ENCODE data around the gene RARA.

Gene RARA

DNA sequence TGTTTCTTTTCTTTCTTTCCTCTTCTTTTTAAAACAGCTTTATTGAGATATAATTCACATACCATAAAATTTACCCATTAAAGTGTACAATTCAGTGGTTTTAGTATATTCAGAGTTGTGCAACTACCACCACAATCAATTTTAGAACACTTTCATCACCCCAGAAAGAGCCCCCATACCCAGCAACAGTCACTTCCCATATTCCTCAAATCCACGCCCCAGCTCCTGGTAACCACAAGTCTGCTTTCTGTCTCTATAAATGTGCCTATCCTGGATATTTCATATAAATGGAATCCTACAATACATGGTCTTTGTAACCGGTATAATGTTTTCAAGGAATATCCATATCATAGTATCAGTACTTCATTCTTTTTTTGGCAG lies 19.4 kb downstream of the RARA start:
- Histone ChIP-seq H3K4me3 (ENCODE audit: low read depth in 1 of 2, low read length in 2 of 2) (no peak overlapping the region), H3K4me2 (ENCODE audit: insufficient read depth, low read length) (no peak overlapping the region), H3K79me2 (ENCODE audit: insufficient read depth, low read length) (peaks cover 15% of the 10 kb centered on the region), H3K4me1 (ENCODE audit: insufficient read depth, low read length) (peaks cover 30% of the 10 kb centered on the region), H3K9ac (ENCODE audit: low read depth, low read length) (no peak overlapping the region), H3K27ac (ENCODE audit: low read length) (no peak overlapping the region), H3K9me3 (ENCODE audit: insufficient read depth, low read length, severe bottlenecking) (no peaks in the 10 kb centered on the region), H2AFZ (ENCODE audit: low read depth, low read length) (no peak overlapping the region), H3K36me3 (ENCODE audit: insufficient read depth, low read length) (peaks cover 8% of the 10 kb centered on the region; the same call in 1 of the 2 replicates), H4K20me1 (ENCODE audit: insufficient read depth, low read length) (peaks cover 34% of the 10 kb centered on the region), H3K27me3 (ENCODE audit: insufficient read depth, low read length, poor library complexity) (no peaks in the 10 kb centered on the region)
- TF ChIP-seq, protein P1, sequence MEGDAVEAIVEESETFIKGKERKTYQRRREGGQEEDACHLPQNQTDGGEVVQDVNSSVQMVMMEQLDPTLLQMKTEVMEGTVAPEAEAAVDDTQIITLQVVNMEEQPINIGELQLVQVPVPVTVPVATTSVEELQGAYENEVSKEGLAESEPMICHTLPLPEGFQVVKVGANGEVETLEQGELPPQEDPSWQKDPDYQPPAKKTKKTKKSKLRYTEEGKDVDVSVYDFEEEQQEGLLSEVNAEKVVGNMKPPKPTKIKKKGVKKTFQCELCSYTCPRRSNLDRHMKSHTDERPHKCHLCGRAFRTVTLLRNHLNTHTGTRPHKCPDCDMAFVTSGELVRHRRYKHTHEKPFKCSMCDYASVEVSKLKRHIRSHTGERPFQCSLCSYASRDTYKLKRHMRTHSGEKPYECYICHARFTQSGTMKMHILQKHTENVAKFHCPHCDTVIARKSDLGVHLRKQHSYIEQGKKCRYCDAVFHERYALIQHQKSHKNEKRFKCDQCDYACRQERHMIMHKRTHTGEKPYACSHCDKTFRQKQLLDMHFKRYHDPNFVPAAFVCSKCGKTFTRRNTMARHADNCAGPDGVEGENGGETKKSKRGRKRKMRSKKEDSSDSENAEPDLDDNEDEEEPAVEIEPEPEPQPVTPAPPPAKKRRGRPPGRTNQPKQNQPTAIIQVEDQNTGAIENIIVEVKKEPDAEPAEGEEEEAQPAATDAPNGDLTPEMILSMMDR (IDR thresholded peaks at IDR 0.05; ENCODE audit: borderline replicate concordance, extremely low read depth, low read length, poor library complexity, severe bottlenecking), result no peak
- TF ChIP-seq EZH2 (IDR thresholded peaks at IDR 0.05; ENCODE audit: borderline replicate concordance, low read depth, low read length, severe bottlenecking), result no peak
- DNase-seq (no peak), ATAC-seq (ENCODE audit: insufficient read depth, low read depth) (no peak)

DNA sequence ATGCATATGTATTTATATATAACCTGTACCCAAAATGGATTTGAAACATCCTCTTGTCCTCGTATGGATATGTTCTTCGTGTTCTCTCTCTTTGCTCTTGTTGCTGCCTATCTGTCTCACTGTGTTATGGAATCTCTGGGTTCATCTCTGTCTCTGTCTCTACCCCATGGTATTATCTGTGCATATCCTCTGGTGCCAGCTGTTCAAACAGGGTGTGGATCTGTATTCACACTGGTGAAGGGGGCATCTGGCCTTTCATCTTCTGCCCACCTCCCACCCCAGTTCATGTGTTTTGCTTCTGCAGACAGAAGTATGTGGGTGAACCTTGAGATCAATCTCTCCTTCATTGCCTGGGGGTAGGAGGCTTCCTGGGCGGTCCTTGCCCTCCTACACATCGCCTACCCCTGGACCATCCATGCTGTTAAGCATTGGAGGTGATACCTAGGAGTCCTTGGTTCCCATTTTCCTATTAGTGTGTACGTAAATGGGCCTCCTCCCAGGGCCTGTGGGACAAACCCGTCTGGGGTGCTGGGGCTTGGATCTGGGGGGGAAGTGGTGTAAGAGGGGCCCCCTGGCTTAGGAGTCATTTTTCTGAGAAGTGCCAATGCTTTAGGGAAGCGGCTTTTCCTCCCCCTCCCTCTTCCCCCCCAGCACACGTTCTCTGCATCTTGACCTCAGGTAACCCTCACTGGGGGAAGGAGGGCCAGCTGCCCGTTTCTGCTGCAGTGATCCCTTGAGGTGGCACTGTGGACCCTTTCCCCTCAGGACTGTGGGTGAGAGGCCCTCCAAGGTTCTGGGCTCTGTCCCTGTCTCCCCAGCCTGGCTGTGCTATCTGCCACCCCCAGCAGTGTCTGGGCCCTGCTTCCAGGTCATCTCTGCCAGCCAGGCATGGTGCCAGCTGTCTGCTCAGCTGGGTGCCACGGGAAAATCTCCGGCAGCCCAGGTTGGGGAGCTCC lies 21.1 kb downstream of the RARA start:
- DNase-seq, result no peak
- peak; percentile 36 for ATAC-seq (ENCODE audit: insufficient read depth, low read depth)

DNA sequence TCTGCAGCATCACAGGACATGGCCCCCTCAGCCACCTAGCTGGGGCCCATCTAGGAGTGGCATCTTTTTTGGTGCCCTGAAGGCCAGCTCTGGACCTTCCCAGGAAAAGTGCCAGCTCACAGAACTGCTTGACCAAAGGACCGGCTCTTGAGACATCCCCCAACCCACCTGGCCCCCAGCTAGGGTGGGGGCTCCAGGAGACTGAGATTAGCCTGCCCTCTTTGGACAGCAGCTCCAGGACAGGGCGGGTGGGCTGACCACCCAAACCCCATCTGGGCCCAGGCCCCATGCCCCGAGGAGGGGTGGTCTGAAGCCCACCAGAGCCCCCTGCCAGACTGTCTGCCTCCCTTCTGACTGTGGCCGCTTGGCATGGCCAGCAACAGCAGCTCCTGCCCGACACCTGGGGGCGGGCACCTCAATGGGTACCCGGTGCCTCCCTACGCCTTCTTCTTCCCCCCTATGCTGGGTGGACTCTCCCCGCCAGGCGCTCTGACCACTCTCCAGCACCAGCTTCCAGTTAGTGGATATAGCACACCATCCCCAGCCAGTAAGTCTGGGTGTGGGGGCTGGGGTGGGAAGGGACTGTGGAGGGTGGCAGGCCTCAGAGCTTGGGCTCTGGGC lies 22.0 kb downstream of the RARA start:
- no peaks in the 10 kb centered on the region for H3K9me3 ChIP-seq (ENCODE audit: insufficient read depth, low read length, severe bottlenecking)
- H4K20me1 ChIP-seq (ENCODE audit: insufficient read depth, low read length), result peaks cover 20% of the 10 kb centered on the region
- no peak overlapping the region for H2AFZ ChIP-seq (ENCODE audit: low read depth, low read length)
- no peak overlapping the region for H3K4me3 ChIP-seq (ENCODE audit: low read depth in 1 of 2, low read length in 2 of 2)
- ATAC-seq (ENCODE audit: insufficient read depth, low read depth) (no peak), DNase-seq (no peak)
- H3K4me2 ChIP-seq (ENCODE audit: insufficient read depth, low read length), result no peak overlapping the region
- TF ChIP-seq EZH2 (IDR thresholded peaks at IDR 0.05; ENCODE audit: borderline replicate concordance, low read depth, low read length, severe bottlenecking), result no peak
- TF ChIP-seq, protein P1 (IDR thresholded peaks at IDR 0.05; ENCODE audit: borderline replicate concordance, extremely low read depth, low read length, poor library complexity, severe bottlenecking), result no peak
- no peak overlapping the region for H3K9ac ChIP-seq (ENCODE audit: low read depth, low read length)
- no peaks in the 10 kb centered on the region for H3K27me3 ChIP-seq (ENCODE audit: insufficient read depth, low read length, poor library complexity)
- H3K27ac ChIP-seq (ENCODE audit: low read length), result no peak overlapping the region
- peaks cover 8% of the 10 kb centered on the region; the same call in 1 of the 2 replicates for H3K36me3 ChIP-seq (ENCODE audit: insufficient read depth, low read length)
- H3K4me1 ChIP-seq (ENCODE audit: insufficient read depth, low read length), result peaks cover 18% of the 10 kb centered on the region
- H3K79me2 ChIP-seq (ENCODE audit: insufficient read depth, low read length), result 0 out of 2 replicates have a peak, but pooled peaks cover 3% of the 10 kb centered on the region

More for the DNA sequence above, 21.1 kb downstream of the RARA start:
- peaks cover 8% of the 10 kb centered on the region; the same call in 1 of the 2 replicates for H3K36me3 ChIP-seq (ENCODE audit: insufficient read depth, low read length)
- H3K9me3 ChIP-seq (ENCODE audit: insufficient read depth, low read length, severe bottlenecking), result no peaks in the 10 kb centered on the region
- H3K4me2 ChIP-seq (ENCODE audit: insufficient read depth, low read length), result no peak overlapping the region
- H3K27me3 ChIP-seq (ENCODE audit: insufficient read depth, low read length, poor library complexity), result no peaks in the 10 kb centered on the region
- H3K4me3 ChIP-seq (ENCODE audit: low read depth in 1 of 2, low read length in 2 of 2), result no peak overlapping the region
- no peak overlapping the region for H3K27ac ChIP-seq (ENCODE audit: low read length)
- H3K4me1 ChIP-seq (ENCODE audit: insufficient read depth, low read length), result peaks cover 19% of the 10 kb centered on the region
- H3K79me2 ChIP-seq (ENCODE audit: insufficient read depth, low read length), result 0 out of 2 replicates have a peak, but pooled peaks cover 3% of the 10 kb centered on the region
- TF ChIP-seq EZH2 (IDR thresholded peaks at IDR 0.05; ENCODE audit: borderline replicate concordance, low read depth, low read length, severe bottlenecking), result no peak
- TF ChIP-seq, protein P1 (IDR thresholded peaks at IDR 0.05; ENCODE audit: borderline replicate concordance, extremely low read depth, low read length, poor library complexity, severe bottlenecking), result no peak
- peaks cover 22% of the 10 kb centered on the region for H4K20me1 ChIP-seq (ENCODE audit: insufficient read depth, low read length)
- no peak overlapping the region for H2AFZ ChIP-seq (ENCODE audit: low read depth, low read length)
- H3K9ac ChIP-seq (ENCODE audit: low read depth, low read length), result no peak overlapping the region
